ENCODE results near the gene DAPK3. TPM values are rescaled to one million over a fixed set of nuclear protein-coding genes. Genes with fewer than 3 reads are reported as not detected.

Gene DAPK3
- polyA plus RNA-seq, 3 donors = 13.7 to 32.1 (median 21.8) TPM

DNA sequence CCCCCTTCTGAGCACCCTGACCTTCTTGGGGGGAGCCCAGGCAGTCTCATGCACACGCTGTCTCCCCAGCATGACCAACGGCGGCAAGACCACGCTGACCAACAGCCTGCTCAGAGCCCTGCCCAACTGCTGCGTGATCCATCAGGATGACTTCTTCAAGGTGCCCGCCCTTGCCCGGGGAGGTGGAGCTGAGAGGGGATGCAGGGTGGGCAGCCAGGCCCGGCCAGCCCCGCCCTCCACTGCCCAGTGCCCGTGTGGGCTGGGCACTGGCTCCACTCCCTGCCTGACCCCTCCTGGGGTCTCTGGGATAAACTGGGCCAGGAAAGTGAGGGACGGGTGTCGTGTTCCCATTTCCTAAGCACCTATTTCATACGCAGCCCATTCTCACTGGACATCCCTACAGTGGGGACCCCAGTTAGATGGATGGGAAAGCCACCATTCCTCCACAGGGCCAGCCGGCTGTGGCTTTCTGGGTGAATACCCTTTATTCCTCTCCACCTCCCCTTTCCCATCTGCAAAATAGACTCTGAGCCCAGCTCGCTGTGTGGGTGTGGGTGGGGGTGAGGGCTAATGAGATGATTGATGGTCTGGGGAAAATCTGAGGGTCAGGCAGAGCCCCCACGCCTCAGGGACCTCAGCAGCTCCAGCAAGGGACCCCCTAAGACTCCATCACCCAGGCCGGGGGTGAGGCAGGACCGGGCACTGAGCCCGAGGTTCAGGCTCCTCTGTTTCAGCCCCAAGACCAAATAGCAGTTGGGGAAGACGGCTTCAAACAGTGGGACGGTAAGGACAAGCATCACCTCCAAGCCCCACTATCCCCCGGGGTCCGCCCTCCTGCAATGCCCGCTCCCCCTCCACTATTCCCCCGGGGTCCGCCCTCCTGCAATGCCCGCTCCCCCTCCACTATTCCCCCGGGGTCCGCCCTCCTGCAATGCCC lies 34.1 kb downstream of the DAPK3 start:
- peaks cover 7 to 29% of the 10 kb centered on the region in 2 donors for H3K27me3 ChIP-seq (ENCODE audit: control insufficient read depth in 2 of 2, insufficient read depth in 2 of 2, low read length in 2 of 2)
- H3K27ac ChIP-seq (ENCODE audit: low read depth in 1 of 2, low read length in 2 of 2) = no peak overlapping the region
- Mint-ChIP-seq H3K4me1 (no peaks in the 10 kb centered on the region), H3K36me3 (no peaks in the 10 kb centered on the region), H3K27me3 (ENCODE audit: low read depth in 3 of 3) (peaks cover 28 to 47% (median 42%) of the 10 kb centered on the region in 3 donors), H3K4me3 (no peak overlapping the region), H3K27ac (no peak overlapping the region), H3K9me3 (peaks cover 0 to 21% (median 3%) of the 10 kb centered on the region in 7 donors)
- TF ChIP-seq, protein P1, sequence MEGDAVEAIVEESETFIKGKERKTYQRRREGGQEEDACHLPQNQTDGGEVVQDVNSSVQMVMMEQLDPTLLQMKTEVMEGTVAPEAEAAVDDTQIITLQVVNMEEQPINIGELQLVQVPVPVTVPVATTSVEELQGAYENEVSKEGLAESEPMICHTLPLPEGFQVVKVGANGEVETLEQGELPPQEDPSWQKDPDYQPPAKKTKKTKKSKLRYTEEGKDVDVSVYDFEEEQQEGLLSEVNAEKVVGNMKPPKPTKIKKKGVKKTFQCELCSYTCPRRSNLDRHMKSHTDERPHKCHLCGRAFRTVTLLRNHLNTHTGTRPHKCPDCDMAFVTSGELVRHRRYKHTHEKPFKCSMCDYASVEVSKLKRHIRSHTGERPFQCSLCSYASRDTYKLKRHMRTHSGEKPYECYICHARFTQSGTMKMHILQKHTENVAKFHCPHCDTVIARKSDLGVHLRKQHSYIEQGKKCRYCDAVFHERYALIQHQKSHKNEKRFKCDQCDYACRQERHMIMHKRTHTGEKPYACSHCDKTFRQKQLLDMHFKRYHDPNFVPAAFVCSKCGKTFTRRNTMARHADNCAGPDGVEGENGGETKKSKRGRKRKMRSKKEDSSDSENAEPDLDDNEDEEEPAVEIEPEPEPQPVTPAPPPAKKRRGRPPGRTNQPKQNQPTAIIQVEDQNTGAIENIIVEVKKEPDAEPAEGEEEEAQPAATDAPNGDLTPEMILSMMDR (IDR thresholded peaks at IDR 0.05) = no peak
- H3K36me3 ChIP-seq (replicated peaks in 1 of 2; ENCODE audit: control insufficient read depth in 1 of 2, insufficient read depth in 2 of 2, low read length in 2 of 2) = no peaks in the 10 kb centered on the region
- no peaks in the 10 kb centered on the region for H3K9me3 ChIP-seq (replicated peaks in 1 of 2; ENCODE audit: control insufficient read depth in 1 of 2, insufficient read depth in 1 of 2, low read length in 2 of 2)
- no peaks in the 10 kb centered on the region for H4K20me1 ChIP-seq (ENCODE audit: insufficient read depth, low read length)
- no peak overlapping the region for H3K4me2 ChIP-seq (replicated peaks; ENCODE audit: extremely low read depth, low read length, poor library complexity, severe bottlenecking)
- H3K4me1 ChIP-seq (ENCODE audit: control insufficient read depth in 1 of 2, insufficient read depth in 2 of 2, low read length in 2 of 2) = no peaks in the 10 kb centered on the region
- intact Hi-C loops (cut with micrococcal nuclease) = no loop called here
- H3K9ac ChIP-seq (ENCODE audit: insufficient read depth, low read length, poor library complexity, severe bottlenecking) = no peak overlapping the region
- WGBS (ENCODE audit: insufficient coverage) = 96% methylated on average over 10 of the region's 29 CpGs
- no peak overlapping the region for H3K4me3 ChIP-seq (replicated peaks in 1 of 3; ENCODE audit: low read depth in 2 of 3, low read length in 3 of 3)
- H3K79me2 ChIP-seq (ENCODE audit: insufficient read depth, low read length) = no peaks in the 10 kb centered on the region
- DNase-seq = no peak
- H2AFZ ChIP-seq (ENCODE audit: insufficient read depth, low read depth, low read length, poor library complexity, severe bottlenecking) = no peak overlapping the region

DNA sequence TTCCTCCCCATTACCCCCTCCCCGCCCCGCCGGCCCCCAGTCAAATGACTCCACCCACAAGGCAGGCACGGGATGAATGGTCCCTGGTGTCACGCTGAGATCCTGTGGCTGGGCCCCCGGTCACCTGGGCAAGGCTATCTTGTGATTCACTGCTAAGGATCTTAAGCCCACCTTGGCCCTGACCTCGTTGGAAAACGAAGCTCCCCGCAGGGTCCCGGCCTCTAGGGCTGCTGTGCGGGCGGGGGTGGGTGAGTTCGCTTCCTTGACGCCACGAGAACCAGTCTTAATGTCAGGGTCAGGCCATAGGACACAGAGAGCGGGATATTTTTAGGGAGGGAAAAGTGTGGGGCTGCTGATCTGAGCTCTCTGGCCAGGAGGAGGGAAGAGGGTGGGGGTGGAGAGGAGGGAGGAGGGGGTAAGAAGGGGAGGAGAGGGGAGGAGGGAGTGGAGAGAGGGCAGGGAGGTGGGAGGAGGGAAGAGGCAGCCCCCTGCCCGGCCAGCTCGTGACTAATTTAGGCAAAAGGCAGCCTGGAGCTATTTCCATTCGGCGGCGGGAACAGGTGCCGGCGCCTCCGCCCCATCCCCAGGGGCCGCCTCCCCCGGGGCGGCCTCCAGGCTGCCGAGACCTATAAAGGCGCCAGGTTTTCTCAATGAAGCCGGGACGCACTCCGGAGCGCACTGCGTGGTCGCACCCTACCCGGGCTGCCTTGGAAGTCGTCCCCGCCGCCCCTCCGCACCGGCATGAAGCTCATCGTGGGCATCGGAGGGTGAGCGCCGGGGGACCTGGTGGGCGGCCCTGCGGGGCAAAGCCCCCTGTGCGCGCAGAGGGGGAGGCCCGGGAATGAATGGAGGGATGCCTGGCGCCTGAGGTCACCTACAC lies 37.7 kb downstream of the DAPK3 start, which contains the start of gene NMRK2:
TSS of gene NMRK2 (plus strand) at position 139 of the 880 bp plus-strand sequence. CDS start at position 742, 603 bp downstream.
- no peak within 1 kb of the TSS for H3K4me2 ChIP-seq (replicated peaks; ENCODE audit: extremely low read depth, low read length, poor library complexity, severe bottlenecking)
- H3K36me3 Mint-ChIP-seq = no peaks in the 10 kb centered on the region
- H3K27ac Mint-ChIP-seq = no peak within 1 kb of the TSS
- no peak within 1 kb of the TSS for H3K27ac ChIP-seq (ENCODE audit: low read depth in 1 of 2, low read length in 2 of 2)
- no peak for DNase-seq
- WGBS (ENCODE audit: insufficient coverage) = 4% methylated on average over 51 of the region's 51 CpGs
- H3K36me3 ChIP-seq (replicated peaks in 1 of 2; ENCODE audit: control insufficient read depth in 1 of 2, insufficient read depth in 2 of 2, low read length in 2 of 2) = no peaks in the 10 kb centered on the region
- H3K4me3 Mint-ChIP-seq = peak within 1 kb of the TSS in 1 of 2 donors; percentile 64
- H3K9me3 ChIP-seq (replicated peaks in 1 of 2; ENCODE audit: control insufficient read depth in 1 of 2, insufficient read depth in 1 of 2, low read length in 2 of 2) = no peaks in the 10 kb centered on the region
- H3K79me2 ChIP-seq (ENCODE audit: insufficient read depth, low read length) = no peaks in the 10 kb centered on the region
- intact Hi-C loops (cut with micrococcal nuclease) = no loop called here
- H4K20me1 ChIP-seq (ENCODE audit: insufficient read depth, low read length) = no peaks in the 10 kb centered on the region
- H3K27me3 Mint-ChIP-seq (ENCODE audit: low read depth in 3 of 3) = peaks cover 34 to 56% (median 42%) of the 10 kb centered on the region in 3 donors
- no peak within 1 kb of the TSS for H3K9ac ChIP-seq (ENCODE audit: insufficient read depth, low read length, poor library complexity, severe bottlenecking)
- H3K4me1 ChIP-seq (ENCODE audit: control insufficient read depth in 1 of 2, insufficient read depth in 2 of 2, low read length in 2 of 2) = no peaks in the 10 kb centered on the region
- no peaks in the 10 kb centered on the region for H3K4me1 Mint-ChIP-seq
- no peak within 1 kb of the TSS for H3K4me3 ChIP-seq (replicated peaks in 1 of 3; ENCODE audit: low read depth in 2 of 3, low read length in 3 of 3)
- H3K9me3 Mint-ChIP-seq = peaks cover 0 to 20% (median 3%) of the 10 kb centered on the region in 7 donors
- peaks cover 7 to 32% of the 10 kb centered on the region in 2 donors for H3K27me3 ChIP-seq (ENCODE audit: control insufficient read depth in 2 of 2, insufficient read depth in 2 of 2, low read length in 2 of 2)
- TF ChIP-seq, protein P1 (IDR thresholded peaks at IDR 0.05) = no peak
- no peak within 1 kb of the TSS for H2AFZ ChIP-seq (ENCODE audit: insufficient read depth, low read depth, low read length, poor library complexity, severe bottlenecking)
